Natural killer cell treated with Interleukin-12 subunit alpha and Interleukin-12 subunit beta and Interleukin-15 and Interleukin-18, amount 100 ng/mL, for 72 hours (primary cell): ENCODE results near the gene CDKL1. TPM values are rescaled to one million over a fixed set of nuclear protein-coding genes. Genes with fewer than 3 reads are reported as not detected.
"Not testable (repeated sequence)": the region's sequence is repeated elsewhere in the genome, so short reads cannot be mapped to it uniquely, and the experiment has no call there.

Experiments used
- ATAC-seq, 2 donors: fragments of 150-1000 bp; cut with Tn5 transposase in 1 of 2; sonication (Bioruptor Pico), chemical (Tn5 transposase) in 1 of 2; 2 replicates each; pipeline ENCODE4 v1.10.0; 2021
- DNase-seq: peaks from one replicate; pipeline ENCODE4 v3.0.0; 2022; ENCODE audit warnings: low spot score
- H3K27ac Mint-ChIP-seq, 2 donors: 1 replicate in 1 of 2; 2 replicates in 1 of 2; pipeline ENCODE4 v1.8.0; 2022; ENCODE audit warnings: mixed read lengths in 2 of 2, mild to moderate bottlenecking in 1 of 2, moderate library complexity in 1 of 2
- H3K27me3 Mint-ChIP-seq, 2 donors: 1 replicate in 1 of 2; 2 replicates in 1 of 2; pipeline ENCODE4 v1.8.0; 2022; ENCODE audit warnings: mixed read lengths in 2 of 2
- H3K36me3 Mint-ChIP-seq: one replicate; pipeline ENCODE4 v1.8.0; 2022; ENCODE audit warnings: mixed read lengths
- H3K4me1 Mint-ChIP-seq, 2 donors: 1 replicate in 1 of 2; 2 replicates in 1 of 2; pipeline ENCODE4 v1.8.0; 2022; ENCODE audit warnings: low read depth in 2 of 2, mixed read lengths in 2 of 2, mild to moderate bottlenecking in 1 of 2
- H3K4me3 Mint-ChIP-seq: one replicate; pipeline ENCODE4 v1.8.0; 2022; ENCODE audit warnings: mixed read lengths
- H3K9me3 Mint-ChIP-seq: 2 replicates; pipeline ENCODE4 v1.8.0; 2022; ENCODE audit warnings: mixed read lengths
- total RNA-seq, 2 donors: library from RNA; stranded (reverse); gene quantifications; one replicate each; pipeline ENCODE4 v1.2.3, GENCODE V29; 2022

The CDKL1 gene
- total RNA-seq, 2 donors from 2014 or later, result 2.3 to 7.3 TPM

GRCh38 chr14:50319721-50320120 lies 77.0 kb downstream of the CDKL1 start:
- Mint-ChIP-seq H3K4me3 (peak overlapping the region; percentile 62), H3K27me3 (no peaks in the 10 kb centered on the region), H3K4me1 (peaks cover 23 to 33% of the 10 kb centered on the region in 2 donors), H3K36me3 (peaks cover 20% of the 10 kb centered on the region), H3K27ac (no peak overlapping the region), H3K9me3 (no peaks in the 10 kb centered on the region)
- DNase-seq, result no peak
- no peak for ATAC-seq

- DNase-seq (no peak), ATAC-seq (no peak)
- Mint-ChIP-seq H3K4me3 (peak overlapping the region; percentile 62), H3K27me3 (no peaks in the 10 kb centered on the region), H3K27ac (no peak overlapping the region), H3K9me3 (no peaks in the 10 kb centered on the region), H3K4me1 (peaks cover 25 to 34% of the 10 kb centered on the region in 2 donors), H3K36me3 (peaks cover 20% of the 10 kb centered on the region)
These were observed 77.4 kb downstream of the CDKL1 start for GRCh38 chr14:50319293-50319692.

DNA sequence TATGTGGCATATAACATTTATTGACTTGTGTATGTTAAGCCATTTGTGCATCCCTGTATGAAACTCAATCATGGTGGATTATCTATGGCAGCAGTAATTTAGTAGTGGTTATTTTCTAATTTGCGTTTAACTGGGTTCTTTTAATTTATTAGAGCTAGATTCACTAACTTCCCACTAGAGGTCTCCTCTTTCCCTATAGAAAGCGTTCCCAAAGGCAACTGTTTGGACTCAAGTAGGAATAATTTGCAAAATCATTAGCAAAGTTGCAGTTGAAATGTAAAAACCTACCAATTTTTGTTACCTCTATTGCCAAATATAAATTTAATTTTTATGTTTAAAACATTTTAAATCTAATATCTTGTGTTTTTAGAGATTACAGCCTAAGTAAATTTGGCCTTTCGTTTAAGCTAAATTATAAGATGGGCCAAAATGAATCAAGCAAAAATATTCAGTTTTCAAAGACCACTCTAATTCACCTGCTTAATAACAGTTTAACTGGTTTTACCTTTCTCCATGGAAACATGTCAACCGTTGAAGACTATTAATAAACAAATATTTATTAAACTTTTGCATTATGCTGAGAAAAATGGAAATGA lies 78.6 kb downstream of the CDKL1 start:
- ATAC-seq (no peak), DNase-seq (no peak)
- no peaks in the 10 kb centered on the region for H3K9me3 Mint-ChIP-seq
- no peak overlapping the region for H3K4me3 Mint-ChIP-seq
- peaks cover 24% of the 10 kb centered on the region for H3K36me3 Mint-ChIP-seq
- H3K27ac Mint-ChIP-seq, result no peak overlapping the region
- H3K27me3 Mint-ChIP-seq, result no peaks in the 10 kb centered on the region
- peaks cover 35 to 41% of the 10 kb centered on the region in 2 donors for H3K4me1 Mint-ChIP-seq

- not testable (repeated sequence) for ATAC-seq
These were observed 82.6 kb downstream of the CDKL1 start for GRCh38 chr14:50314098-50314497.

DNA sequence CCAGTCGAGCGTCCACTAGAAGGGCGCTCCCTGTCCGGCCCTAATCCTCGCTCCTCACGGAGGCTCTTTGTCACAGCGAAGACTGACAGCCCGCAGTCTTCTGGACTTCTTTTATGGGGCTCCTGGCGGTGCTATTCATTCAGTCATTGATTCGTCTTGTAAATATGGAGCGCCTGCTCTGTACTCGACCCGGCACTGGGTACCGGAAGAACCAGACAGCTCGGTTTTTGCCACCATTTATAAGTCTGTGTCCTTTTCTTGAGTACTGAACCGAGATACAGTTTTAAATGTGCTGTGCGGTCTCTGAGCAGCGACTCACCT lies 84.0 kb downstream of the CDKL1 start:
- ATAC-seq (peak in 1 of 2 donors; percentile 50), DNase-seq (no peak)
- H3K4me1 Mint-ChIP-seq, result peaks cover 25 to 44% of the 10 kb centered on the region in 2 donors
- no peaks in the 10 kb centered on the region for H3K27me3 Mint-ChIP-seq
- H3K4me3 Mint-ChIP-seq, result peak overlapping the region; percentile 94
- no peaks in the 10 kb centered on the region for H3K9me3 Mint-ChIP-seq
- H3K27ac Mint-ChIP-seq, result peak overlapping the region; percentile 94 to 96
- peaks cover 18% of the 10 kb centered on the region for H3K36me3 Mint-ChIP-seq

More at GRCh38 chr14:50314098-50314497, 82.6 kb downstream of the CDKL1 start:
- peaks cover 35 to 44% of the 10 kb centered on the region in 2 donors for H3K4me1 Mint-ChIP-seq
- not testable (repeated sequence) for H3K27me3 Mint-ChIP-seq, H3K9me3 Mint-ChIP-seq, DNase-seq
- H3K27ac Mint-ChIP-seq, result peak overlapping the region in 1 of 2 donors; percentile 94
- peaks cover 18% of the 10 kb centered on the region for H3K36me3 Mint-ChIP-seq
- peak overlapping the region; percentile 9 for H3K4me3 Mint-ChIP-seq

GRCh38 chr14:50311972-50312733 lies 84.5 kb downstream of the CDKL1 start, which contains the start of the genes DMAC2L and L2HGDH:
Gene DMAC2L (plus strand): TSS chr14:50312324. CDS start chr14:50321488, 9,164 bp downstream.
Gene L2HGDH (minus strand): TSS chr14:50312229. CDS start chr14:50312150, 79 bp downstream.
- Mint-ChIP-seq H3K27me3 (no peaks in the 10 kb centered on the region), H3K9me3 (no peaks in the 10 kb centered on the region), H3K27ac (peak within 1 kb of the TSS; percentile 94 to 96), H3K4me1 (peaks cover 23 to 43% of the 10 kb centered on the region in 2 donors), H3K36me3 (peaks cover 18% of the 10 kb centered on the region), H3K4me3 (peak within 1 kb of the TSS; percentile 94)
- DNase-seq, result peak; percentile 95
- ATAC-seq, result peak; percentile 97 to 98

- Mint-ChIP-seq H3K27ac (peak overlapping the region; percentile 94 to 96), H3K4me3 (peak overlapping the region; percentile 94), H3K4me1 (peaks cover 19 to 36% of the 10 kb centered on the region in 2 donors), H3K27me3 (no peaks in the 10 kb centered on the region), H3K9me3 (no peaks in the 10 kb centered on the region), H3K36me3 (peaks cover 11% of the 10 kb centered on the region)
- DNase-seq (no peak), ATAC-seq (no peak)
These were observed 85.2 kb downstream of the CDKL1 start for GRCh38 chr14:50311337-50311971.

DNA sequence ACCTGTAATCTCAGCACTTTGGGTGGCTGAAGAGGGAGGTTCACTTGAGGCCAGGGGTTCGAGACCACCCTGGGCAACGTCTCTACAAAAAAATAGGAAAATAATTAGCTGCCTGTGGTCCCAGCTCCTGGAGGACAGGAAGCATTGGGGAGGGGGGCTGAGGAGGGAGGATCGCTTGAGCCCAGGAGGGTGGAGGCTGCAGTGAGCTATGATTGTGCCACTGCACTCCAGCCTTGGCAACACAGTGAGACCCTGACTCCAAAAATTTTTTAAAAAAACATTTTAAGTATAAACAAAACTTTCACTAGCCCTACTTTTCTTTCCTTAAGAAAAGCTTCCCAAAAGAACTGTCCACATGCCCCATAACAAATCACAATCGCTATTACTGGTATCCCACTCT lies 86.2 kb downstream of the CDKL1 start:
- H3K4me3 Mint-ChIP-seq, result peak overlapping the region; percentile 94
- ATAC-seq, result no peak
- no peaks in the 10 kb centered on the region for H3K27me3 Mint-ChIP-seq
- peak overlapping the region; percentile 94 to 96 for H3K27ac Mint-ChIP-seq
- no peaks in the 10 kb centered on the region for H3K9me3 Mint-ChIP-seq
- peaks cover 18 to 33% of the 10 kb centered on the region in 2 donors for H3K4me1 Mint-ChIP-seq
- H3K36me3 Mint-ChIP-seq, result peaks cover 4% of the 10 kb centered on the region
- no peak for DNase-seq

- DNase-seq (no peak), ATAC-seq (no peak)
- peak overlapping the region; percentile 15 for H3K4me3 Mint-ChIP-seq
- peaks cover 14 to 25% of the 10 kb centered on the region in 2 donors for H3K4me1 Mint-ChIP-seq
- no peaks in the 10 kb centered on the region for H3K27me3 Mint-ChIP-seq
- H3K36me3 Mint-ChIP-seq, result no peaks in the 10 kb centered on the region
- no peak overlapping the region for H3K27ac Mint-ChIP-seq
- H3K9me3 Mint-ChIP-seq, result no peaks in the 10 kb centered on the region
These were observed 88.2 kb downstream of the CDKL1 start for GRCh38 chr14:50308363-50308915.

- no peak overlapping the region for H3K4me3 Mint-ChIP-seq
- DNase-seq, result peak; percentile 64
- peak; percentile 86 to 89 for ATAC-seq
These were observed 92.8 kb downstream of the CDKL1 start for GRCh38 chr14:50303744-50304471.

DNA sequence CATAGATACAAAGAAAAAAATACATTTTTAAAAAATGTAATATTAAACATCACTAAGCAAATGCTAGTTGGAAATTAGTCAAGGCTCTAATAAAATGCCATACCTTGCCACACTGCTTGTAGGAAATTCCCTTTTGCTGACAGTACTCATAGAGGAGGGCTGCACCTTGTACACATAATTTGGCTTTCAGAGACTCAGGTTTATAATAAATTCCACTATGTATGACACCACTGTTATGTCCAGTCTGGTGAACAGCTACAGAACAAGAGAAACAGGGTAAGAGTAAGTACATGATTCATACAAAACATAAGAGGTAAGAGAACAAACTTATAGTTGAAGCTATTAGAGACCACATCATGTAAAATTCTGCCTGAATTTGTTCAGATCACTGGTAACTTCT lies 94.8 kb downstream of the CDKL1 start:
- ATAC-seq (no peak), DNase-seq (no peak)
- no peaks in the 10 kb centered on the region for H3K36me3 Mint-ChIP-seq
- no peaks in the 10 kb centered on the region for H3K27me3 Mint-ChIP-seq
- H3K27ac Mint-ChIP-seq, result peak overlapping the region in 1 of 2 donors; percentile 21
- no peaks in the 10 kb centered on the region for H3K9me3 Mint-ChIP-seq
- peaks cover 8 to 12% of the 10 kb centered on the region in 2 donors for H3K4me1 Mint-ChIP-seq
- no peak overlapping the region for H3K4me3 Mint-ChIP-seq

More at GRCh38 chr14:50303744-50304471, 92.8 kb downstream of the CDKL1 start:
- Mint-ChIP-seq H3K9me3 (no peaks in the 10 kb centered on the region), H3K27me3 (no peaks in the 10 kb centered on the region), H3K27ac (no peak overlapping the region), H3K36me3 (no peaks in the 10 kb centered on the region), H3K4me1 (peaks cover 4 to 6% of the 10 kb centered on the region in 2 donors)

DNA sequence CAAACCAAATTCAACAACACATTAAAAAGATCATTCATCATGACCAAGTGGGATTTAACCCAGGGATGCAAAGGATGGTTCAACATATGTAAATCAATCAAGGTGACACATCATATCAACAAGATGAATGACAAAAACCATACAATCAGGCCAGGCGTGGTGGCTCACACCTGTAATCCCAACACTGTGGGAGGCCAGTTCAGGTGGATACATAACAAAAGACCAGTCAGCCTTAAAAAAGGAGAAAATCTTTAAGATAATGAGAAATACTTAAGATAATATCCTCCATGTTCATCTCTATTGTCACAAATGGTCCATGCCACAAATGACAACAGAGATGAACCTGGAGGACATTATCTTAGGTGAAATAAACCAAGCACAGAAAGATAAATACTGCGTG lies 97.1 kb downstream of the CDKL1 start:
- Mint-ChIP-seq H3K4me1 (peaks cover 8 to 9% of the 10 kb centered on the region in 2 donors), H3K27ac (no peak overlapping the region), H3K9me3 (no peaks in the 10 kb centered on the region), H3K4me3 (no peak overlapping the region), H3K27me3 (no peaks in the 10 kb centered on the region), H3K36me3 (no peaks in the 10 kb centered on the region)
- no peak for DNase-seq
- ATAC-seq, result no peak

DNA sequence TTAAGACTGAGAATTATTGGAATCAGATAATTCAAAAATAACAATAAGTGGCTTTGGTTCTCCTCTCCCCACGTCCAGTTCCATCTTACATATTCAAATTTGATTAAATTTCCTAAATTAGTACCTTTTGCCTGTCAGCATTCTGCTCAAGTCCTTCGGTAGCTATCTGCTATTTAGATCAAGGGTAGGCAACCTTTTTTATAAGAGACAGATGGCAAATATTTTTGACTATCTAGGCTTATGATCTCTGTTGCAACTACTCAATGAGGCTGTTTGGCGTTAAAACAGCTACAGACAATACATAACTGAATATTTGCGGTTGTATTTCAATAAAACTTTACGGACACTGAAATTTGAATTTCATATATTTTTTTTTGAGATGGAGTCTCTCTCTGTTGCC lies 106.4 kb downstream of the CDKL1 start:
- ATAC-seq (no peak), DNase-seq (no peak)
- Mint-ChIP-seq H3K4me3 (no peak overlapping the region), H3K27me3 (no peaks in the 10 kb centered on the region), H3K4me1 (no peaks in the 10 kb centered on the region), H3K27ac (no peak overlapping the region), H3K9me3 (no peaks in the 10 kb centered on the region), H3K36me3 (no peaks in the 10 kb centered on the region)
